H9 (cell line): ENCODE data around the gene RASSF3. TPM values are rescaled to one million over a fixed set of nuclear protein-coding genes. Genes with fewer than 3 reads are reported as not detected.

ENCODE experiments used
- DNase-seq: peaks from one replicate; pipeline ENCODE4 v3.0.0-alpha.2; 2017
- H2AFZ ChIP-seq: one replicate; pipeline ENCODE4 v1.6.1; 2013; ENCODE audit warnings: mild to moderate bottlenecking, low read length, control low read depth, moderate library complexity
- H2AK5ac ChIP-seq: 2 replicates; pipeline ENCODE4 v1.6.1; 2013; ENCODE audit warnings: low read length, control low read depth, mixed read lengths; ENCODE audit not compliant: insufficient read length
- H2BK120ac ChIP-seq: one replicate; pipeline ENCODE4 v1.6.1; 2013; ENCODE audit warnings: low read depth, mild to moderate bottlenecking, low read length, control low read depth, inconsistent platforms; ENCODE audit not compliant: poor library complexity, severe bottlenecking
- H2BK12ac ChIP-seq: 2 replicates; pipeline ENCODE4 v1.6.1; 2013; ENCODE audit warnings: low read length, control low read depth, mixed read lengths, low read depth; ENCODE audit not compliant: insufficient read length
- H2BK15ac ChIP-seq: 2 replicates; pipeline ENCODE4 v1.6.1; 2013; ENCODE audit warnings: low read depth, low read length, control low read depth
- H2BK20ac ChIP-seq: one replicate; pipeline ENCODE4 v1.6.1; 2013; ENCODE audit warnings: low read depth, mild to moderate bottlenecking, low read length, control low read depth, inconsistent platforms; ENCODE audit not compliant: poor library complexity, severe bottlenecking
- H2BK5ac ChIP-seq: 2 replicates; pipeline ENCODE4 v1.6.1; 2013; ENCODE audit warnings: low read length, control low read depth, mixed read lengths; ENCODE audit not compliant: insufficient read length
- H3K14ac ChIP-seq: 2 replicates; pipeline ENCODE4 v1.6.1; 2013; ENCODE audit warnings: low read length, control low read depth; ENCODE audit not compliant: insufficient read depth
- H3K18ac ChIP-seq: 2 replicates; pipeline ENCODE4 v1.6.1; 2013; ENCODE audit warnings: low read depth, mild to moderate bottlenecking, mixed read lengths, low read length, control low read depth; ENCODE audit not compliant: insufficient read length
- H3K23ac ChIP-seq: 2 replicates; pipeline ENCODE4 v1.6.1; 2013; ENCODE audit warnings: low read length, control low read depth, mixed read lengths, low read depth; ENCODE audit not compliant: insufficient read length
- H3K23me2 ChIP-seq: 2 replicates; pipeline ENCODE4 v1.6.1; 2013; ENCODE audit warnings: low read depth, mild to moderate bottlenecking, mixed read lengths, low read length, control low read depth; ENCODE audit not compliant: insufficient read length, poor library complexity, severe bottlenecking
- H3K27ac ChIP-seq: 2 replicates; pipeline ENCODE4 v1.5.1; 2013; ENCODE audit warnings: low read length, control low read depth, mixed read lengths, low read depth; ENCODE audit not compliant: insufficient read length
- H3K27me3 ChIP-seq: 2 replicates; pipeline ENCODE4 v1.6.1; 2013; ENCODE audit warnings: low read length, control low read depth, inconsistent platforms; ENCODE audit not compliant: insufficient read depth
- H3K4ac ChIP-seq: 2 replicates; pipeline ENCODE4 v1.6.1; 2013; ENCODE audit warnings: low read depth, mild to moderate bottlenecking, control low read depth, inconsistent platforms, low read length, moderate library complexity
- H3K4me1 ChIP-seq: 2 replicates; pipeline ENCODE4 v1.6.1; 2013; ENCODE audit warnings: low read length, control low read depth, inconsistent platforms; ENCODE audit not compliant: insufficient read depth
- H3K4me2 ChIP-seq: 2 replicates; pipeline ENCODE4 v1.6.1; 2013; ENCODE audit warnings: low read length, control low read depth, mixed read lengths; ENCODE audit not compliant: insufficient read length, insufficient read depth
- H3K56ac ChIP-seq: 2 replicates; pipeline ENCODE4 v1.6.1; 2013; ENCODE audit warnings: low read depth, mild to moderate bottlenecking, mixed read lengths, low read length, control low read depth; ENCODE audit not compliant: insufficient read length
- H3K79me1 ChIP-seq: 2 replicates; pipeline ENCODE4 v1.6.1; 2013; ENCODE audit warnings: low read depth, mild to moderate bottlenecking, moderate library complexity, low read length, control low read depth, inconsistent platforms; ENCODE audit not compliant: insufficient read depth, poor library complexity, severe bottlenecking
- H3K79me2 ChIP-seq: 2 replicates; pipeline ENCODE4 v1.6.1; 2013; ENCODE audit warnings: low read length, control low read depth, inconsistent platforms; ENCODE audit not compliant: insufficient read depth
- H3K9ac ChIP-seq: 2 replicates; pipeline ENCODE4 v1.6.1; 2013; ENCODE audit warnings: low read length, control low read depth, mixed read lengths; ENCODE audit not compliant: insufficient read length; ENCODE audit errors: extremely low read depth
- H3K9me3 ChIP-seq: one replicate; pipeline ENCODE4 v1.6.1; 2013; ENCODE audit warnings: low read depth, low read length, inconsistent platforms; ENCODE audit not compliant: control insufficient read depth
- H3T11ph ChIP-seq: one replicate; pipeline ENCODE4 v1.6.1; 2013; ENCODE audit warnings: mild to moderate bottlenecking, low read length, control low read depth, inconsistent platforms
- H4K20me1 ChIP-seq: one replicate; pipeline ENCODE4 v1.6.1; 2013; ENCODE audit not compliant: control insufficient read depth, insufficient read length, insufficient read depth
- H4K5ac ChIP-seq: 2 replicates; pipeline ENCODE4 v1.6.1; 2013; ENCODE audit warnings: low read depth, mild to moderate bottlenecking, mixed read lengths, low read length, control low read depth; ENCODE audit not compliant: insufficient read length
- H4K8ac ChIP-seq: replicated peaks from 2 replicates; pipeline ENCODE4 v1.6.1; 2013; ENCODE audit warnings: low read length, control low read depth, mixed read lengths, low read depth; ENCODE audit not compliant: insufficient read length
- H4K91ac ChIP-seq: 2 replicates; pipeline ENCODE4 v1.6.1; 2013; ENCODE audit warnings: low read depth, mild to moderate bottlenecking, moderate library complexity, mixed read lengths, low read length, control low read depth; ENCODE audit not compliant: insufficient read length
- H3K27ac Mint-ChIP-seq, 3 experiments: 2 replicates in 2 of 3; 3 replicates in 1 of 3; pipeline ENCODE4 v1.8.0; 2020 to 2021; ENCODE audit warnings: mixed read lengths in 3 of 3, mild to moderate bottlenecking in 1 of 3, moderate library complexity in 1 of 3
- H3K27me3 Mint-ChIP-seq: 2 replicates; pipeline ENCODE4 v1.8.0; 2021; ENCODE audit warnings: low read depth, mild to moderate bottlenecking, moderate library complexity, mixed read lengths
- H3K36me3 Mint-ChIP-seq, 3 experiments: 2 replicates in 2 of 3; 3 replicates in 1 of 3; pipeline ENCODE4 v1.8.0; 2020 to 2021; ENCODE audit warnings: low read depth in 3 of 3, mixed read lengths in 3 of 3; ENCODE audit not compliant: insufficient read depth in 1 of 3
- H3K4me1 Mint-ChIP-seq, 2 experiments: 2 replicates each; pipeline ENCODE4 v1.8.0; 2020; ENCODE audit warnings: mixed read lengths in 2 of 2
- H3K4me3 Mint-ChIP-seq, 2 experiments: 2 replicates in 1 of 2; 3 replicates in 1 of 2; pipeline ENCODE4 v1.8.0; 2020 to 2021; ENCODE audit warnings: mild to moderate bottlenecking in 2 of 2, mixed read lengths in 2 of 2, moderate library complexity in 1 of 2
- H3K9me3 Mint-ChIP-seq, 2 experiments: 2 replicates in 1 of 2; 3 replicates in 1 of 2; pipeline ENCODE4 v1.8.0; 2020; ENCODE audit warnings: mild to moderate bottlenecking in 2 of 2, mixed read lengths in 2 of 2, moderate library complexity in 1 of 2
- WGBS: extraction: QIAGEN DNeasy Blood & Tissue Kit; methylation state at CpG from one replicate; pipeline ENCODE4 v1.1.7; 2013; ENCODE audit warnings: missing lambda C conversion rate, low lambda C conversion rate, mixed read lengths; ENCODE audit not compliant: insufficient read length; ENCODE audit errors: extremely low coverage; 5-methylcytosine and 5-hydroxymethylcytosine counted together
- total RNA-seq: library from RNA; stranded (reverse); gene quantifications from 2 replicates; pipeline ENCODE4 v1.2.1, GENCODE V29; 2021
- TF ChIP-seq, protein P1 (sequence below): fragments of 200-600 bp; sonication (generic); conservative IDR thresholded peaks from 3 replicates; pipeline ENCODE4 v1.8.0; 2021; ENCODE audit warnings: antibody characterized with exemption, mild to moderate bottlenecking

The RASSF3 gene
- total RNA-seq, 1 experiment from 2014 or later, result 45.1 TPM

- H3K4me1 ChIP-seq, result no peaks in the 10 kb centered on the region
- no peaks in the 10 kb centered on the region for H3K27me3 Mint-ChIP-seq
- H4K91ac ChIP-seq, result no peak overlapping the region
- H3K4me2 ChIP-seq, result no peak overlapping the region
- H3K56ac ChIP-seq, result no peak overlapping the region
- no peak overlapping the region for H3K4me3 Mint-ChIP-seq
- no peak overlapping the region for H4K8ac ChIP-seq
- no peaks in the 10 kb centered on the region for H4K20me1 ChIP-seq
- H3K27ac ChIP-seq, result no peak overlapping the region
- H3K9me3 ChIP-seq, result no peaks in the 10 kb centered on the region
- H3K9me3 Mint-ChIP-seq, result no peaks in the 10 kb centered on the region
- H3K79me2 ChIP-seq, result no peaks in the 10 kb centered on the region
- H3K18ac ChIP-seq, result no peak overlapping the region
- no peak overlapping the region for H3K4ac ChIP-seq
- H3K14ac ChIP-seq, result no peak overlapping the region
- no peak overlapping the region for H3K27ac Mint-ChIP-seq
- DNase-seq, result no peak
- no peak overlapping the region for H2BK5ac ChIP-seq
- H3K36me3 Mint-ChIP-seq, result peaks cover 8 to 46% (median 40%) of the 10 kb centered on the region in 3 experiments; a peak in 5 of 7 replicates
- TF ChIP-seq, protein P1, sequence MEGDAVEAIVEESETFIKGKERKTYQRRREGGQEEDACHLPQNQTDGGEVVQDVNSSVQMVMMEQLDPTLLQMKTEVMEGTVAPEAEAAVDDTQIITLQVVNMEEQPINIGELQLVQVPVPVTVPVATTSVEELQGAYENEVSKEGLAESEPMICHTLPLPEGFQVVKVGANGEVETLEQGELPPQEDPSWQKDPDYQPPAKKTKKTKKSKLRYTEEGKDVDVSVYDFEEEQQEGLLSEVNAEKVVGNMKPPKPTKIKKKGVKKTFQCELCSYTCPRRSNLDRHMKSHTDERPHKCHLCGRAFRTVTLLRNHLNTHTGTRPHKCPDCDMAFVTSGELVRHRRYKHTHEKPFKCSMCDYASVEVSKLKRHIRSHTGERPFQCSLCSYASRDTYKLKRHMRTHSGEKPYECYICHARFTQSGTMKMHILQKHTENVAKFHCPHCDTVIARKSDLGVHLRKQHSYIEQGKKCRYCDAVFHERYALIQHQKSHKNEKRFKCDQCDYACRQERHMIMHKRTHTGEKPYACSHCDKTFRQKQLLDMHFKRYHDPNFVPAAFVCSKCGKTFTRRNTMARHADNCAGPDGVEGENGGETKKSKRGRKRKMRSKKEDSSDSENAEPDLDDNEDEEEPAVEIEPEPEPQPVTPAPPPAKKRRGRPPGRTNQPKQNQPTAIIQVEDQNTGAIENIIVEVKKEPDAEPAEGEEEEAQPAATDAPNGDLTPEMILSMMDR, result no peak
- no peaks in the 10 kb centered on the region for H3K23me2 ChIP-seq
- H2AFZ ChIP-seq, result no peak overlapping the region
- no peak overlapping the region for H4K5ac ChIP-seq
- no peaks in the 10 kb centered on the region for H3K27me3 ChIP-seq
- WGBS, result no CpG with 5 or more reads among the region's 4 CpGs
- H2BK15ac ChIP-seq, result no peak overlapping the region
- H3K4me1 Mint-ChIP-seq, result no peaks in the 10 kb centered on the region
- H2AK5ac ChIP-seq, result no peak overlapping the region
- H2BK20ac ChIP-seq, result no peak overlapping the region
- H2BK120ac ChIP-seq, result no peak overlapping the region
- no peak overlapping the region for H3T11ph ChIP-seq
- no peak overlapping the region for H3K9ac ChIP-seq
- no peak overlapping the region for H3K23ac ChIP-seq
- H2BK12ac ChIP-seq, result no peak overlapping the region
- H3K79me1 ChIP-seq, result no peaks in the 10 kb centered on the region
Observed at GRCh38 chr12:64733857-64734256, 123.6 kb downstream of the RASSF3 start.
